Liver (tissue), 3 donors: ENCODE results near the gene PIAS4.
"Not testable (repeated sequence)": the region's sequence is repeated elsewhere in the genome, so short reads cannot be mapped to it uniquely, and the experiment has no call there.

Experiments
- FOXA1 ChIP-seq: IDR thresholded peaks from 2 replicates; pipeline ENCODE4 v1.6.1; 2016; ENCODE audit warnings: antibody characterized with exemption
- GABPA ChIP-seq, 2 donors: IDR thresholded peaks in 1 of 2; conservative IDR thresholded peaks in 1 of 2; 2 replicates each; pipeline ENCODE4 v1.6.1; 2016; ENCODE audit warnings: antibody characterized with exemption in 2 of 2, mild to moderate bottlenecking in 1 of 2, moderate library complexity in 1 of 2
- JUND ChIP-seq, 2 donors: IDR thresholded peaks; 2 replicates each; pipeline ENCODE4 v1.6.1; 2016; ENCODE audit warnings: antibody characterized with exemption in 2 of 2
- RAD21 ChIP-seq, 2 donors: IDR thresholded peaks; 2 replicates each; pipeline ENCODE4 v1.6.1; 2016; ENCODE audit warnings: antibody characterized with exemption in 2 of 2, mild to moderate bottlenecking in 2 of 2
- REST ChIP-seq: IDR thresholded peaks from 2 replicates; pipeline ENCODE4 v1.6.1; 2016; ENCODE audit warnings: antibody characterized with exemption, mild to moderate bottlenecking
- RXRA ChIP-seq, 2 donors: IDR thresholded peaks; 2 replicates each; pipeline ENCODE4 v1.6.1; 2017 to 2018; ENCODE audit warnings: antibody characterized with exemption in 2 of 2, mild to moderate bottlenecking in 1 of 2
- TAF1 ChIP-seq: conservative IDR thresholded peaks from 2 replicates; pipeline ENCODE4 v1.6.1; 2016; ENCODE audit warnings: antibody characterized with exemption, mild to moderate bottlenecking
- ZBTB33 ChIP-seq: IDR thresholded peaks from 2 replicates; pipeline ENCODE4 v1.6.1; 2016; ENCODE audit warnings: antibody characterized with exemption
- TF ChIP-seq, protein P1 (sequence below): fragments of 150-350 bp; IDR thresholded peaks from 2 replicates; pipeline ENCODE4 v1.5.1; 2017; ENCODE audit warnings: improper control_type of control experiment, low read depth, low read length; ENCODE audit not compliant: missing input control
- TF ChIP-seq, protein P2 (sequence below): IDR thresholded peaks from 2 replicates; pipeline ENCODE4 v1.6.1; 2016; ENCODE audit warnings: antibody characterized with exemption
- TF ChIP-seq, protein P3 (sequence below): IDR thresholded peaks from 2 replicates; pipeline ENCODE4 v1.6.1; 2016; ENCODE audit warnings: antibody characterized with exemption
- donor health status: healthy.
- donor health status: healthy.

DNA sequence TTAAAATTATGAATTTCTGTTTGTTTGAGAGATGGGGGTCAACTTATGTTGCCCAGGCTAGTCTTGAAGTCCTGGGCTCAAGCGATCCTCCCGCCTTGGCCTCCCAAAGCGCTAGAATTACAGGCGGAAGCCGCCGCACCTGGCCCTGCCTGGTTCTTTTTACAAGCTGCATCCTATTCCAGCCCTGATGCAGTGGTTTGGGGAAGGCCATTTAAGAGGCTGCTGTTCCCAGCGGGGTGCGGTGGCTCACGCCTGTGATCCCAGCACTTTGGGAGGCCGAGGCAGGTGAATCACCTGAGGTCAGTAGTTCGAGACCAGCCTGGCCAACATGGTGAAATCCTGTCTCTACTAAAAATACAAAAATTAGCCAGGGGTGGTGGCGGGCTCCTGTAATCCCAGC, 39.6 kb upstream of the PIAS4 start:
- not testable (repeated sequence) for TF ChIP-seq ZBTB33; RAD21 (IDR thresholded peaks at IDR 0.05); REST; RXRA (IDR thresholded peaks at IDR 0.05); FOXA1; TAF1; GABPA (IDR thresholded peaks at IDR 0.05 in 1 of 2, conservative IDR thresholded peaks at IDR 0.05 in 1 of 2); JUND (IDR thresholded peaks at IDR 0.05)
- TF ChIP-seq, protein P1, sequence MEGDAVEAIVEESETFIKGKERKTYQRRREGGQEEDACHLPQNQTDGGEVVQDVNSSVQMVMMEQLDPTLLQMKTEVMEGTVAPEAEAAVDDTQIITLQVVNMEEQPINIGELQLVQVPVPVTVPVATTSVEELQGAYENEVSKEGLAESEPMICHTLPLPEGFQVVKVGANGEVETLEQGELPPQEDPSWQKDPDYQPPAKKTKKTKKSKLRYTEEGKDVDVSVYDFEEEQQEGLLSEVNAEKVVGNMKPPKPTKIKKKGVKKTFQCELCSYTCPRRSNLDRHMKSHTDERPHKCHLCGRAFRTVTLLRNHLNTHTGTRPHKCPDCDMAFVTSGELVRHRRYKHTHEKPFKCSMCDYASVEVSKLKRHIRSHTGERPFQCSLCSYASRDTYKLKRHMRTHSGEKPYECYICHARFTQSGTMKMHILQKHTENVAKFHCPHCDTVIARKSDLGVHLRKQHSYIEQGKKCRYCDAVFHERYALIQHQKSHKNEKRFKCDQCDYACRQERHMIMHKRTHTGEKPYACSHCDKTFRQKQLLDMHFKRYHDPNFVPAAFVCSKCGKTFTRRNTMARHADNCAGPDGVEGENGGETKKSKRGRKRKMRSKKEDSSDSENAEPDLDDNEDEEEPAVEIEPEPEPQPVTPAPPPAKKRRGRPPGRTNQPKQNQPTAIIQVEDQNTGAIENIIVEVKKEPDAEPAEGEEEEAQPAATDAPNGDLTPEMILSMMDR: not testable (repeated sequence)
- TF ChIP-seq, protein P2, sequence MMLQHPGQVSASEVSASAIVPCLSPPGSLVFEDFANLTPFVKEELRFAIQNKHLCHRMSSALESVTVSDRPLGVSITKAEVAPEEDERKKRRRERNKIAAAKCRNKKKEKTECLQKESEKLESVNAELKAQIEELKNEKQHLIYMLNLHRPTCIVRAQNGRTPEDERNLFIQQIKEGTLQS: not testable (repeated sequence)
- TF ChIP-seq, protein P3, sequence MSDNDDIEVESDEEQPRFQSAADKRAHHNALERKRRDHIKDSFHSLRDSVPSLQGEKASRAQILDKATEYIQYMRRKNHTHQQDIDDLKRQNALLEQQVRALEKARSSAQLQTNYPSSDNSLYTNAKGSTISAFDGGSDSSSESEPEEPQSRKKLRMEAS: not testable (repeated sequence)
